DOHH2 (cell line): ENCODE data around the gene CHRM4.
"Not testable (repeated sequence)": the region's sequence is repeated elsewhere in the genome, so short reads cannot be mapped to it uniquely, and the experiment has no call there.

Experiments
- H3F3A ChIP-seq: fragments of 200-600 bp; sonication (generic), shearing (Covaris generic); 2 replicates; pipeline ENCODE4 v1.6.0; 2016; ENCODE audit warnings: antibody characterized with exemption, mild to moderate bottlenecking; ENCODE audit not compliant: control insufficient read depth, insufficient read depth
- H3K27ac ChIP-seq: fragments of 200-600 bp; sonication (generic); 2 replicates; pipeline ENCODE4 v1.5.1; 2014; ENCODE audit warnings: low read depth, mild to moderate bottlenecking, low read length, moderate library complexity
- H3K27me3 ChIP-seq: fragments of 200-600 bp; sonication (generic); 2 replicates; pipeline ENCODE4 v1.6.1; 2014; ENCODE audit warnings: mild to moderate bottlenecking, low read length, mixed read lengths; ENCODE audit not compliant: control insufficient read depth
- H3K36me3 ChIP-seq: fragments of 200-600 bp; sonication (generic); 2 replicates; pipeline ENCODE4 v1.6.1; 2014; ENCODE audit warnings: mild to moderate bottlenecking, low read length, moderate library complexity, mixed read lengths; ENCODE audit not compliant: control insufficient read depth
- H3K4me1 ChIP-seq: fragments of 200-600 bp; sonication (generic); 2 replicates; pipeline ENCODE4 v1.6.1; 2014; ENCODE audit warnings: mild to moderate bottlenecking, low read length, mixed read lengths; ENCODE audit not compliant: control insufficient read depth
- H3K4me2 ChIP-seq: fragments of 200-600 bp; sonication (generic); 2 replicates; pipeline ENCODE4 v1.6.0; 2014; ENCODE audit warnings: mild to moderate bottlenecking, low read length, moderate library complexity
- H3K4me3 ChIP-seq: fragments of 200-600 bp; sonication (generic); 2 replicates; pipeline ENCODE4 v1.5.1; 2014; ENCODE audit warnings: mild to moderate bottlenecking, low read length, mixed read lengths
- H3K79me2 ChIP-seq: fragments of 200-600 bp; sonication (generic); 2 replicates; pipeline ENCODE4 v1.6.1; 2014; ENCODE audit warnings: mild to moderate bottlenecking, low read length, mixed read lengths; ENCODE audit not compliant: control insufficient read depth
- H3K9me2 ChIP-seq: fragments of 200-600 bp; sonication (generic); replicated peaks from 2 replicates; pipeline ENCODE4 v1.6.1; 2014; ENCODE audit warnings: mild to moderate bottlenecking, low read length, mixed read lengths; ENCODE audit not compliant: control insufficient read depth
- H3K9me3 ChIP-seq: fragments of 200-600 bp; sonication (generic); 2 replicates; pipeline ENCODE4 v1.6.1; 2014; ENCODE audit warnings: antibody characterized with exemption, low read length, mixed read lengths; ENCODE audit not compliant: control insufficient read depth, insufficient read depth
- H4K20me1 ChIP-seq: fragments of 200-600 bp; sonication (generic); 2 replicates; pipeline ENCODE4 v1.6.0; 2014; ENCODE audit warnings: low read depth, mild to moderate bottlenecking, antibody characterized with exemption, low read length, moderate library complexity; ENCODE audit not compliant: control insufficient read depth, insufficient read depth
- CTCF ChIP-seq: fragments of 200-600 bp; sonication (generic); IDR thresholded peaks from one replicate; pipeline ENCODE4 v1.5.1; 2014; ENCODE audit warnings: antibody characterized with exemption, mild to moderate bottlenecking, low read depth, low read length; ENCODE audit not compliant: poor library complexity, severe bottlenecking
- EZH2phosphoT487 ChIP-seq: fragments of 200-600 bp; sonication (generic); IDR thresholded peaks from 2 replicates; pipeline ENCODE4 v1.6.1; 2017; ENCODE audit warnings: borderline replicate concordance, mild to moderate bottlenecking, antibody characterized with exemption, low read length, moderate library complexity, mixed read lengths

CHRM4 gene

GRCh38 chr11:46380340-46381047, 11.1 kb downstream of the CHRM4 start:
- no peaks in the 10 kb centered on the region; the same call in 1 of the 2 replicates for H4K20me1 ChIP-seq
- H3K79me2 ChIP-seq = no peaks in the 10 kb centered on the region
- peak overlapping the region; percentile 65 for H3K4me2 ChIP-seq
- H3K27me3 ChIP-seq = peaks cover 25% of the 10 kb centered on the region
- H3K4me1 ChIP-seq = peaks cover 18% of the 10 kb centered on the region
- no peaks in the 10 kb centered on the region for H3F3A ChIP-seq
- H3K27ac ChIP-seq = no peak overlapping the region
- peaks cover 14% of the 10 kb centered on the region; the same call in 1 of the 2 replicates for H3K36me3 ChIP-seq
- no peaks in the 10 kb centered on the region for H3K9me2 ChIP-seq
- H3K4me3 ChIP-seq = peak overlapping the region; percentile 59
- no peak for TF ChIP-seq CTCF
- no peak for TF ChIP-seq EZH2phosphoT487
- no peaks in the 10 kb centered on the region for H3K9me3 ChIP-seq

- H3K9me3 ChIP-seq, H3K4me2 ChIP-seq, H3K27ac ChIP-seq, H3F3A ChIP-seq, H3K79me2 ChIP-seq, H3K4me3 ChIP-seq, H4K20me1 ChIP-seq, H3K9me2 ChIP-seq: not testable (repeated sequence)
- H3K36me3 ChIP-seq = peaks cover 17% of the 10 kb centered on the region; the same call in 1 of the 2 replicates
- H3K27me3 ChIP-seq = peaks cover 25% of the 10 kb centered on the region
- peaks cover 18% of the 10 kb centered on the region for H3K4me1 ChIP-seq
Observed at GRCh38 chr11:46379482-46380293, 11.9 kb downstream of the CHRM4 start.

DNA sequence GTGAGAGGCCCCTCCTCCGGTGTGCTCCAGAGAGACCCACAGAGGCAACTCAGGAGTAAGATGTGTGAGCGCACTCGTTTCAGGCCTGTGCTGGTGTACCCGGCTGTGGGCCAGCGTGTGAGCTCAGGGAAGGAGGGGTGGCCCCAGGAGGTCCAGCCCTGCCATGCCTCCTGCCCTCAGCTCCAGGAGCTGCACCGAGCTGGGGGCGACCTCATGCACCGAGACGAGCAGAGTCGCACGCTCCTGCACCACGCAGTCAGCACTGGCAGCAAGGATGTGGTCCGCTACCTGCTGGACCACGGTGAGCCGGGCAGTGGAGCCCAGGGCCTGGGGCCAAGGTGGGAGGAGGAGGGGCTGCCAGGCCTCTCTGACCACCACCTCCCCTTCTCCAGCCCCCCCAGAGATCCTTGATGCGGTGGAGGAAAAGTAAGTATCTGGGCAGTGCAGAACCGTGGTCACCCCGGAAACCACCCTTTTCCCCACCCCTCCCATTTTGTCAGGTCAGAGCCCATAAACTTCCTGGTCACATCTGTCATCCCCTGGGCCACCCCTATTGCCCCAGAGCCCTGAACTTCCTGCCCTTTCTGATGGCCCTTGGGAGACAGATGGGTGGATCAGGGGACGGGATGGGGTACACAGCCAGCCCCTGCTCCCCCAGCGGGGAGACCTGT, 12.6 kb downstream of the CHRM4 start:
- H3K4me3 ChIP-seq = no peak overlapping the region
- no peaks in the 10 kb centered on the region; the same call in 1 of the 2 replicates for H4K20me1 ChIP-seq
- H3K4me1 ChIP-seq = peaks cover 18% of the 10 kb centered on the region
- no peak overlapping the region for H3K27ac ChIP-seq
- H3K79me2 ChIP-seq = no peaks in the 10 kb centered on the region
- no peak overlapping the region for H3K4me2 ChIP-seq
- TF ChIP-seq CTCF (no peak), EZH2phosphoT487 (no peak)
- H3K9me2 ChIP-seq = no peaks in the 10 kb centered on the region
- H3K36me3 ChIP-seq = peaks cover 18% of the 10 kb centered on the region; the same call in 1 of the 2 replicates
- peaks cover 25% of the 10 kb centered on the region for H3K27me3 ChIP-seq
- H3K9me3 ChIP-seq = no peaks in the 10 kb centered on the region
- no peaks in the 10 kb centered on the region for H3F3A ChIP-seq
